GM19238 (cell line): ENCODE measurements around the gene SMYD3.

Experiments used
- DNase-seq: peaks from one replicate; pipeline ENCODE4 v3.0.0; 2011; ENCODE audit warnings: low spot score; ENCODE audit not compliant: insufficient read length

Gene SMYD3

GRCh38 chr1:246308533-246309075 lies 198.5 kb downstream of the SMYD3 start:
- DNase-seq = no peak

- no peak for DNase-seq
These were observed 200.6 kb downstream of the SMYD3 start for GRCh38 chr1:246306415-246307037.

- no peak for DNase-seq
These were observed 202.4 kb downstream of the SMYD3 start for GRCh38 chr1:246304484-246305259.

- no peak for DNase-seq
These were observed 204.3 kb downstream of the SMYD3 start for GRCh38 chr1:246302711-246303317.

GRCh38 chr1:246302251-246302625 lies 204.8 kb downstream of the SMYD3 start:
- DNase-seq = no peak

GRCh38 chr1:246301553-246302250 lies 205.4 kb downstream of the SMYD3 start:
- DNase-seq = no peak

GRCh38 chr1:246300626-246301549 lies 206.2 kb downstream of the SMYD3 start:
- no peak for DNase-seq

GRCh38 chr1:246297279-246298265 lies 209.5 kb downstream of the SMYD3 start:
- DNase-seq = no peak

DNA sequence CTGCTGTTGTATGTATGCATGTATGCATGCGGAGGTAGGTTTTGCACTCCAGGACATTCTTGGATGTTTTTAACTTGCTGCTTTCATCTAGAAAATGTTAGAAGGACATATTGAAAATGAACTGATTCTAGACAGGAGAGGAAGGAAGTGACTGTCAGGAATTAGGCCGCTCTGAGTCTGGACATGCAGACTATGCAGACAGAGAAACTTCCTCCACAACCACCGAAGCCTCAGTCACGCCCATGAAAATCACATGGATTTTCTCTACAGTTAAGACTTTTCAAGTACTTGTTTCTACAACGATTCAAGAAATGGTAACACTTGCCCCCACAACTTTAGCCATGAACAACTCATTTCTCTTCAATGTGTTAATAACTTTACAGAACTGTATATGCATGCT lies 211.1 kb downstream of the SMYD3 start:
- DNase-seq = no peak

GRCh38 chr1:246295340-246295739 lies 211.7 kb downstream of the SMYD3 start:
- no peak for DNase-seq

DNA sequence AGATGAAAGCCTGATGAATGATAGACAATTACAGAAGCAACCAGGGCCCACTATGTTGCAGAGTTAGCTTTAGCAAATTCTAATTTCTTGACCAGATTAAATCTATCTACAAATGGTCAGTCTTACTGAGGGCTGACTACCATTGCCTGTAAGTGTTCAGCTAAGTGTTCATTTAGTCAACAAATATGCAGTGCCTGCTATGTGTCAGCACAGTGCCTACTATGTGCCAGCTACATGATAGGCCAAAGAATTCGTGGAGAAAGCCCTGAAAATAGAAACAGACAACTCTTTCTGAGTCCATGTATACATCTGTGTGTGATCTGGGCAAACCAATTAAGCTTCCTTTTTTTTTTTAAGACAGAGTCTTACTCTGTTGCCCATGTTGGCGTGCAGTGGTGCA lies 212.8 kb downstream of the SMYD3 start:
- DNase-seq = no peak

DNA sequence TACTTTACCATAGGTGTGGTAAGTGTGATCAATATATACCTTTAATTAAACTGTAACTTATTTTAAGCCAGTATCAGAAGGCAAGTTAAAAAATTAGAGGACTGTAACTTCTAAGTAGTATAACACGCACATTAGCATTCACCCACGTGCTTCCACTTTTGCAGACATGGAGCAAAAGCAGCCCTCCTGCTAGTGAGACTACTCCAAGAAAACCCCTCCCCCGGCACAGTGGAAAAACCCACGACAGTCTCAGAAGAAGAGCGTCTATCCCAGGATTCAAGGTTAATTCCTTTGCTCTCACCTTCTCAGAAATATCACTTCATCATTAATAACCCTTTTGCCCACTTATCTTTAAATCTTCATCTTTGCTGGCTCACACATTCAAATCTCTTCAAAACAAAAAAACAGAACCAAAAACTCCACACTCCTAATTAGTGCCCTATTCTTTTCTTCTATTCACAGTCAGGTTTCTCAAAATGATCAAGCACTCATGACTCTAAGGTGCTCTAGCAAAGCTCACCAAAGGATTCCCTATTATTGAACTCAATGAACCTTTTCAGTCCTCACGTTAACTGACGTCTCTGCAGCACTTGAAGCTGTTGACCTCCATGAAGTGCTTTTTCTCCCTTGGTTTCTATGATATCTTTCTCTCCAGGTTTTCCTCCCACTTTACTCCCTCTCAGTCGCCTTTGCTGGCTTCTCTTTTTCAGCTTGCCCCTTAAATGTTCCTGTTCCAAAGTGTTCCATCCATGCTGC lies 213.5 kb downstream of the SMYD3 start:
- DNase-seq = no peak

- DNase-seq = no peak
These were observed 214.5 kb downstream of the SMYD3 start for GRCh38 chr1:246292571-246292970.

GRCh38 chr1:246291127-246291526 lies 216.0 kb downstream of the SMYD3 start:
- no peak for DNase-seq

DNA sequence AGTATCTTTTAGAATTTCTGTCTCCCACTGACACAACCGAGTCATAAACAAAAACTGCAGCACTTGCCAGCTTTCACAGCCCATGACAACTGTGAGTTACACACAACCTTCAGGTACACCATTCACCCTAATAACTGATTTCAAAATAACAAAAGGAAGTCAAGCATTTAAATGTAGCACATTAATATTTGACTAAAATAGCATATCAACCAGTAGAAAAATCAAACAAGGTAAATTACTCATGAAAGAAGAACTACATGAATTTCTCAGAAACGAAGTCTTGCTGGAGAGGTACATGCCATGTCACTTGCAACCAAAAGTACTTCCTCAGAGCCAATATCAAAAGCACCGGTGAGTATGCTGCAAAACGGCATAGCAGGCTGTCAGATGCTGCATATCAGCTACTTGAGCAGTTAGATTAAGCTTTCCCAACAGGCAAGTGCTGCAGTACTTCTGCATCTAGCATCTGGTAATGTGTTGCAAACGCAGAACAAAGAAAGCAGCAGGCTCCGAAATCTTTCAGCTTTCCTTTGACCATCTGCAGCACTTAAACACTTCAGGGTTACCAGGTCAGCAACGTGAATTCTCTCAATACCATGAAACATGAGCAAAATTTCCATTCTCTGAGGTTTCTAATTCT lies 223.2 kb downstream of the SMYD3 start:
- no peak for DNase-seq

GRCh38 chr1:246281639-246282038 lies 225.4 kb downstream of the SMYD3 start:
- DNase-seq = no peak

DNA sequence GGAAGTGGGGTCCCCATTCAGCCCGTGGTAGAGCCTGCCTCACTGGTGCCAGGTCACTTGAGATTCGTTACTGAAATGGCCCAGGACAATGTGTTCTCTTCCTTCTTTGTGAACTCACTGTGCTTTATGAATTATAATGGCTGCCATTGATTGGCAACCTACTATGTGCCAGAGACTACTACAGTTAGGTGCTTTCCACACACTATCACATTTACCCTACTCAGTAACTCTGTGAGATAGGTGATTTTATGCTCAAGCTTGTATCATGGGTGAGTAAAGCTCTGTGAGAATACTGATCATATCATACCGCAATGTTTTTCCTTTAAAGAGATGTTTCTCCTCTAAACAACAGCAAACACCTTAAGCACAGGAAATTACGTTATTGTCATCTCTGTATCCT lies 225.9 kb downstream of the SMYD3 start:
- DNase-seq = no peak

DNA sequence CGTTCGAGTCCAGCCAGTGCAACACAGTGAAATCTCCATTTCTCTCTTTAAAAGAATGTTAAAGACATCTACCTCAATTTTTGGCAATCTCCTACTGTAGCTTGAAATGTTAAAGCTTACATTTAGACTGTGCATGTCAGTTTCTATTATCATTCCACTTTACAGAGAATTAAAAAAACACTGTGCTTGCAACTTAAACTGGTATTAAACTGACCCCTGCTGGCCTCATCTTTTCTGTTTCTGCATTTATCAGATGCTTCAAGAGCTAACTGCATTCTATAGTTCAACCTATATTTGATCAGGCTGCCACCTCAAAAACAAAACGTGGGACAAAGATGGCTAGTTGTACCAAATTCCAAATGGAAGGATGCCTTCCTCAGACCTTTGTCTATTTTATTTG lies 226.5 kb downstream of the SMYD3 start:
- no peak for DNase-seq
